ENCODE measurements around the gene SEC24C. TPM values are rescaled to one million over a fixed set of nuclear protein-coding genes. Genes with fewer than 3 reads are reported as not detected.

The SEC24C gene
- total and polyA plus RNA-seq, 2 of the 13 experiments (the other 11 are each of a cell fraction or from before 2014, with no cell fraction given) = 63.1 to 66.4 TPM

GRCh38 chr10:73782749-73783085 is 38.5 kb downstream of the SEC24C start (continued):
- no peak for TF ChIP-seq CEBPZ (IDR thresholded peaks at IDR 0.05; ENCODE audit: low read length)

- H3K27me3 ChIP-seq (ENCODE audit: control insufficient read depth in 1 of 2, insufficient read depth in 2 of 2, low read length in 2 of 2) = no peaks in the 10 kb centered on the region; a peak in 1 of 5 replicates
- peak within 1 kb of the TSS; percentile 75 for H3K9ac ChIP-seq (ENCODE audit: insufficient read depth, low read depth, low read length)
- 0 out of 2 replicates have a peak, but pooled peaks cover 2% of the 10 kb centered on the region for H4K20me1 ChIP-seq (ENCODE audit: insufficient read depth, low read length)
- H3K27ac ChIP-seq (ENCODE audit: extremely low read length, insufficient read depth, low read length) = peak within 1 kb of the TSS; percentile 70
- H3K79me2 ChIP-seq (ENCODE audit: insufficient read depth, low read length) = peaks cover 62% of the 10 kb centered on the region
- H3K9me3 ChIP-seq (ENCODE audit: low read length) = no peaks in the 10 kb centered on the region
- peak within 1 kb of the TSS; percentile 63 for H3K4me2 ChIP-seq (ENCODE audit: low read depth, low read length)
- in situ Hi-C loops (cut with HindIII; ENCODE audit: extremely low pct_ligation_motif_present, low pct_unique_long_range_greater_than_20kb) (no loop called here), intact Hi-C loops (cut with micrococcal nuclease; ENCODE audit: unreplicated experiment) (no loop called here)
- CTCF ChIA-PET (ENCODE audit: low intra/inter-chr PET ratio, low total read pairs) = no interaction called here
- no TSS peak for BruUV-seq (replicated peaks)
- peaks cover 6 to 14% of the 10 kb centered on the region in 2 experiments; a peak in 4 of 5 replicates for H3K36me3 ChIP-seq (replicated peaks in 1 of 2; ENCODE audit: control insufficient read depth in 1 of 2, insufficient read depth in 2 of 2, low read length in 2 of 2)
- H3K4me3 ChIP-seq (replicated peaks in 1 of 3; ENCODE audit: insufficient read depth in 1 of 3, low read depth in 2 of 3, low read length in 3 of 3) = peak within 1 kb of the TSS; percentile 75 to 95 (median 90)
- peak; percentile 95 for DNase-seq (ENCODE audit: low spot score)
- 0% methylated on average over 9 of the region's 36 CpGs for WGBS (ENCODE audit: low lambda C conversion rate)
- H3K4me1 ChIP-seq (ENCODE audit: insufficient read depth, low read length) = peaks cover 54% of the 10 kb centered on the region
- peak; percentile 87 for ATAC-seq
- peak within 1 kb of the TSS; percentile 86 for H2AFZ ChIP-seq (ENCODE audit: low read length)
- peak; percentile 94 for FAIRE-seq
- POLR2A ChIA-PET = interaction anchor here (1.1 to 3.7 kb wide), 8 partner anchors 12 to 289 kb away, joined by 3 to 16 read pairs (median 5); partner anchors contain the start of gene PPP3CB
- no peak for TF ChIP-seq ZNF704 (CRISPR knock-in tag; IDR thresholded peaks at IDR 0.05; ENCODE audit: borderline replicate concordance)
- no peak for TF ChIP-seq POLR2AphosphoS2 (IDR thresholded peaks at IDR 0.05; ENCODE audit: low read depth, low read length)
- TF ChIP-seq RFX5 (IDR thresholded peaks at IDR 0.05; ENCODE audit: low read depth, low read length) = no peak
- no peak for TF ChIP-seq NR2F2 (IDR thresholded peaks at IDR 0.05; ENCODE audit: borderline replicate concordance, low read depth)
- no peak for TF ChIP-seq JUN (CRISPR knock-in tag; IDR thresholded peaks at IDR 0.05)
- TF ChIP-seq POLR2AphosphoS5 (IDR thresholded peaks at IDR 0.05; ENCODE audit: low read depth, low read length) = peak; percentile 30
- TF ChIP-seq POLR2A (IDR thresholded peaks at IDR 0.05; ENCODE audit: insufficient read depth in 1 of 2, low read depth in 2 of 2, low read length in 2 of 2) = peak; percentile 61; a peak in 2 of 4 replicates
- TF ChIP-seq CENPBD1 (CRISPR knock-in tag; IDR thresholded peaks at IDR 0.05; ENCODE audit: borderline replicate concordance, low read depth) = no peak
- no peak for TF ChIP-seq ZNF644 (CRISPR knock-in tag; IDR thresholded peaks at IDR 0.05; ENCODE audit: low read depth)
- TF ChIP-seq FOXA3 (CRISPR knock-in tag; IDR thresholded peaks at IDR 0.05) = peak; percentile 79
- peak; percentile 77 for TF ChIP-seq RBFOX2 (IDR thresholded peaks at IDR 0.05; ENCODE audit: low read depth, low read length)
- 0 out of 2 replicates have a peak, but pooled peaks have one; percentile 68 for TF ChIP-seq PRDM10 (CRISPR knock-in tag; IDR thresholded peaks at IDR 0.05; ENCODE audit: low read depth)
These were observed 41.1 kb downstream of the SEC24C start, which contains the start of gene ZSWIM8 for GRCh38 chr10:73785211-73785720. TSS of gene ZSWIM8 (plus strand) at chr10:73785606. CDS start at chr10:73785879, 273 bp downstream.

All from HepG2 (cell line).